Measurements from ENCODE around the gene ABCA12.

ABCA12 gene

GRCh38 chr2:215119847-215120246 lies 18.6 kb downstream of the ABCA12 start:
- DNase-seq: no peak

- DNase-seq: no peak
Observed at GRCh38 chr2:215110918-215111317, 27.5 kb downstream of the ABCA12 start.

- no peak for DNase-seq
Observed at GRCh38 chr2:215107216-215108056, 31.0 kb downstream of the ABCA12 start.

- no peak for DNase-seq
Observed at GRCh38 chr2:215105607-215106354, 32.6 kb downstream of the ABCA12 start.

- no peak for DNase-seq
Observed at GRCh38 chr2:215104226-215104625, 34.2 kb downstream of the ABCA12 start.

GRCh38 chr2:215098875-215099274 lies 39.6 kb downstream of the ABCA12 start:
- DNase-seq: no peak

- no peak for DNase-seq
Observed at GRCh38 chr2:215084080-215084479, 54.3 kb downstream of the ABCA12 start.

GRCh38 chr2:215083146-215083545 lies 55.3 kb downstream of the ABCA12 start:
- no peak for DNase-seq

- DNase-seq: no peak
Observed at GRCh38 chr2:215082446-215082845, 56.0 kb downstream of the ABCA12 start.

- DNase-seq: no peak
Observed at GRCh38 chr2:215080545-215080944, 57.9 kb downstream of the ABCA12 start.

GRCh38 chr2:215071676-215072075 lies 66.8 kb downstream of the ABCA12 start:
- DNase-seq: no peak

- no peak for DNase-seq
Observed at GRCh38 chr2:215068399-215068798, 70.0 kb downstream of the ABCA12 start.

- no peak for DNase-seq
Observed at GRCh38 chr2:215066124-215066523, 72.3 kb downstream of the ABCA12 start.

GRCh38 chr2:215063526-215063925 lies 74.9 kb downstream of the ABCA12 start:
- no peak for DNase-seq

GRCh38 chr2:215060861-215061536 lies 77.4 kb downstream of the ABCA12 start:
- no peak for DNase-seq

GRCh38 chr2:215059724-215060123 lies 78.7 kb downstream of the ABCA12 start:
- no peak for DNase-seq

GRCh38 chr2:215055891-215056290 lies 82.5 kb downstream of the ABCA12 start:
- no peak for DNase-seq

- no peak for DNase-seq
Observed at GRCh38 chr2:215052810-215053209, 85.6 kb downstream of the ABCA12 start.

GRCh38 chr2:215052404-215052803 lies 86.0 kb downstream of the ABCA12 start:
- no peak for DNase-seq

- no peak for DNase-seq
Observed at GRCh38 chr2:215049341-215049740, 89.1 kb downstream of the ABCA12 start.

GRCh38 chr2:215038421-215038820 lies 100.0 kb downstream of the ABCA12 start:
- DNase-seq: no peak

GRCh38 chr2:215036314-215036713 lies 102.1 kb downstream of the ABCA12 start:
- DNase-seq: no peak

GRCh38 chr2:215034154-215034553 lies 104.3 kb downstream of the ABCA12 start:
- DNase-seq: no peak

- DNase-seq: no peak
Observed at GRCh38 chr2:215032153-215032552, 106.3 kb downstream of the ABCA12 start.
